Measurements from ENCODE around the gene LETM1.

LETM1 gene

GRCh38 chr4:1890979-1891570 is 35.1 kb upstream of the LETM1 start:
- DNase-seq (ENCODE audit: low read depth), result no peak
- no peak overlapping the region for H3K4me3 ChIP-seq (ENCODE audit: low read depth, low read length)
- TF ChIP-seq CTCF (IDR thresholded peaks at IDR 0.05; ENCODE audit: control insufficient read depth, extremely low read depth, insufficient read depth), result no peak

GRCh38 chr4:1887052-1887451 is 31.1 kb upstream of the LETM1 start:
- TF ChIP-seq CTCF (IDR thresholded peaks at IDR 0.05; ENCODE audit: control insufficient read depth, extremely low read depth, insufficient read depth), result no peak
- no peak overlapping the region for H3K4me3 ChIP-seq (ENCODE audit: low read depth, low read length)
- no peak for DNase-seq (ENCODE audit: low read depth)

- DNase-seq (ENCODE audit: low read depth), result no peak
- H3K4me3 ChIP-seq (ENCODE audit: low read depth, low read length), result no peak overlapping the region
- TF ChIP-seq CTCF (IDR thresholded peaks at IDR 0.05; ENCODE audit: control insufficient read depth, extremely low read depth, insufficient read depth), result no peak
Observed at GRCh38 chr4:1885414-1885813, 29.5 kb upstream of the LETM1 start.

- no peak for DNase-seq (ENCODE audit: low read depth)
- no peak overlapping the region for H3K4me3 ChIP-seq (ENCODE audit: low read depth, low read length)
- no peak for TF ChIP-seq CTCF (IDR thresholded peaks at IDR 0.05; ENCODE audit: control insufficient read depth, extremely low read depth, insufficient read depth)
Observed at GRCh38 chr4:1883583-1883982, 27.6 kb upstream of the LETM1 start.

- H3K4me3 ChIP-seq (ENCODE audit: low read depth, low read length), result no peak overlapping the region
- no peak for TF ChIP-seq CTCF (IDR thresholded peaks at IDR 0.05; ENCODE audit: control insufficient read depth, extremely low read depth, insufficient read depth)
- no peak for DNase-seq (ENCODE audit: low read depth)
Observed at GRCh38 chr4:1882850-1883271, 26.9 kb upstream of the LETM1 start.

- no peak for TF ChIP-seq CTCF (IDR thresholded peaks at IDR 0.05; ENCODE audit: control insufficient read depth, extremely low read depth, insufficient read depth)
- DNase-seq (ENCODE audit: low read depth), result peak; percentile 84
- H3K4me3 ChIP-seq (ENCODE audit: low read depth, low read length), result no peak overlapping the region
Observed at GRCh38 chr4:1880332-1880731, 24.4 kb upstream of the LETM1 start.

GRCh38 chr4:1879485-1879884 is 23.5 kb upstream of the LETM1 start:
- no peak overlapping the region for H3K4me3 ChIP-seq (ENCODE audit: low read depth, low read length)
- TF ChIP-seq CTCF (IDR thresholded peaks at IDR 0.05; ENCODE audit: control insufficient read depth, extremely low read depth, insufficient read depth), result no peak
- no peak for DNase-seq (ENCODE audit: low read depth)

Measured in LNCaP clone FGC (cell line).